GM12864 (cell line): ENCODE results near the gene TTLL13.
A peak's percentile ranks its signal among the peaks of the same experiment; 100 is the strongest.
"Not testable (repeated sequence)": the region's sequence is repeated elsewhere in the genome, so short reads cannot be mapped to it uniquely, and the experiment has no call there.

Experiments
- DNase-seq: peaks from one replicate; pipeline ENCODE4 v3.0.0-alpha.2; 2011; ENCODE audit warnings: low read depth
- H3K4me3 ChIP-seq: 2 replicates; pipeline ENCODE4 v1.5.1; 2011; ENCODE audit warnings: mild to moderate bottlenecking, low read depth, low read length, control low read depth
- CTCF ChIP-seq: IDR thresholded peaks from 2 replicates; pipeline ENCODE4 v1.5.1; 2011; ENCODE audit warnings: low read depth, mild to moderate bottlenecking, moderate library complexity, low read length, control low read depth, inconsistent platforms; ENCODE audit errors: missing control alignments

TTLL13 gene

DNA sequence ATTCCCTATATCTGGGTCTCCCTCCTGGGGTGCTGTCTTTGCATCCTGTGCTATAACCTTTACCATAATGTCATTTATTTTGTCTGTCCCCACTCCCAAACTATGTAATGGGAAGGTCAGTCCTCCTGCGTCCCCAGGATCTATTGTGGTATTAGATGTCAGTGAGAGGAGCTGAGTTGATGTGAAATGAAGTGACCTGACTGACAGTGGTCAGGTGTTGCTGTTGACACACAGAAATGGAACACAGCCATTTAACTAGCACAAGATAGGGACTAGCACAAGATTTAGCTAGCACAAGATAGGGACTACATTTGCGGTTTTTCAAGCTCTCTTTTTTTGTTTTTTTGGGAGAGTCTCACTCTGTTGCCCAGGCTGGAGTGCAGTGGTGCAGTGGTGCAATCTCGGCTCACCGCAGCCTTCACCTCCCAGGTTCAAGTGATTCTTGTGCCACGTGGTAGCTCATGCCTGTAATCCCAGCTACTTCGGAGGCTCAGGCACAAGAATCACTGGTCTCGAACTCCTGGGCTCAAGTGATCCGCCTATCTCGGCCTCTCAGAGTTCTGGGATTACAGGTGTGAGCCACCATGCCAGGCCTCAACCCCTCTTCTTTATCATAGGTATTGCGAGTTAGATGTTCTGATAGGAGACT, 21.3 kb downstream of the TTLL13 start:
- no peak for DNase-seq
- H3K4me3 ChIP-seq: no peak overlapping the region
- TF ChIP-seq CTCF: no peak

GRCh38 chr15:90271459-90272166, 22.3 kb downstream of the TTLL13 start:
- no peak overlapping the region for H3K4me3 ChIP-seq
- no peak for TF ChIP-seq CTCF
- DNase-seq: no peak

DNA sequence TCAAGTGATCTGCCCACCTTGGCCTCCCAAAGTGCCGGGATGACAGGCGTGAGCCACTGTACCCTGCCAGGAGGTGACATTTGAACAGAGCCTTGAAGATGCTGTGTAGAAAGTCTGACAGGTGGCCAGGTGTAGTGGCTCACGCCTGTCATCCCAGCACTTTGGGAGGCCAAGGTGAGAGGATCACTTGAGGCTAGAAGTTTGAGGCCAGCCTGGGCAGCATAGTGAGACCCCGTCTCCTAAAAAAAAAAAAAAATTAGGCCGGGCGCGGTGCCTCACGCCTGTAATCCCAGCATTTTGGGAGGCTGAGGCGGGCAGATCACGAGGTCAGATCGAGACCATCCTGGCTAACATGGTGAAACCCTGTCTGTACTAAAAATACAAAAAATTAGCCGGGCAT, 29.1 kb downstream of the TTLL13 start:
- DNase-seq, H3K4me3 ChIP-seq: not testable (repeated sequence)

DNA sequence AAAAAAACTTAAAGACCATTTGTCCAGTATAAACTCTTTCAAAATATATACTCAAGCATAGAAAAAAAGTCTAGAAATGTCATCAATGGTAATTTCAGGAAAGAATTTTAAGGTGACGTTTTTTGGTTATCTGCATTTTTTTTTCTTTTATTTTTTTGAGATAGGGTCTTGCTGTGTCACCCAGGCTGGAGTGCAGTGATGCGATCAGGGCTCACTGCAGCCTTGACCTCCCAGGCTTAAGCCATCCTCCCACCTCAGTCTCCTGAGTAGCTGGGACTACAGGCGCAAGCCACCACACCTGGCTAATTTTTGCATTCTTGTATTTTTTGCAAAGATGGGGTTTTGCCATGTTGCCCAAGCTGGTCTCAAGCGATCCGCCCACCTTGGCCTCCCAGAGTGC, 31.4 kb downstream of the TTLL13 start:
- DNase-seq, H3K4me3 ChIP-seq: not testable (repeated sequence)

DNA sequence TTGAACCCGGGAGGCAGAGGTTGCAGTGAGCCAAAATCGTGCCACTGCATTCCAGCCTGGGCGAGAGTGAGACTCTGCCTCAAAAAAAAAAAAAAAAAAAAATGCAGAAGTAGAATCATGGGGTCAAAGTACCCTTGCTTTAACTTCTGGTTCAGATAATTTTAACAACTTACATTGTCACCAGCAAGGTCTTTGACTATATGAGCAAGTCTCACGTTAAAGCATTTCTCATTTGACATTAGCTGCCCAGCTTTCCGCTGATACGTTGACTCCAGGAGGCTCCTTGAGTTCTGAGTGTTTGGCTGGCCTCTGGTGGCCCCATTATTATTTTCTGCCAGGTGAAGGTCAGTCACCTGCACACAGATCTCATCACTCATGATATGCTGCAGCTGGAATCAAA, 32.3 kb downstream of the TTLL13 start:
- H3K4me3 ChIP-seq, DNase-seq: not testable (repeated sequence)

GRCh38 chr15:90286678-90287077, 37.3 kb downstream of the TTLL13 start:
- DNase-seq: no peak
- no peak overlapping the region for H3K4me3 ChIP-seq
- peak; percentile 53 for TF ChIP-seq CTCF

- DNase-seq: no peak
- H3K4me3 ChIP-seq: no peak overlapping the region
Measured at GRCh38 chr15:90287101-90287500, 37.7 kb downstream of the TTLL13 start.

GRCh38 chr15:90287946-90288345, 38.6 kb downstream of the TTLL13 start:
- DNase-seq: no peak
- TF ChIP-seq CTCF: no peak
- no peak overlapping the region for H3K4me3 ChIP-seq

More at GRCh38 chr15:90287101-90287500, 37.7 kb downstream of the TTLL13 start:
- no peak for TF ChIP-seq CTCF
